K562 (cell line): Measurements from ENCODE around the gene AIG1. TPM values are rescaled to one million over a fixed set of nuclear protein-coding genes. Genes with fewer than 3 reads are reported as not detected.

Experiments
- C11orf30 ChIP-seq: fragments of 450-650 bp; IDR thresholded peaks from 2 replicates; pipeline ENCODE4 v1.6.1; 2016; ENCODE audit warnings: low read depth, mild to moderate bottlenecking
- FOXA1 ChIP-seq: fragments of 450-650 bp; IDR thresholded peaks from 2 replicates; pipeline ENCODE4 v1.6.1; 2016; ENCODE audit warnings: mild to moderate bottlenecking, borderline replicate concordance
- JUND ChIP-seq, 2 experiments: IDR thresholded peaks; 2 replicates in 1 of 2; 3 replicates in 1 of 2; pipeline ENCODE4 v1.6.1; 2011; ENCODE audit warnings: borderline replicate concordance in 2 of 2, low read depth in 2 of 2, low read length in 2 of 2, improper control_type of control experiment in 1 of 2, missing biosample characterization in 1 of 2, missing genetic modification characterization in 1 of 2, missing genetic modification reagents in 1 of 2
- MAFG ChIP-seq: fragments of 450-650 bp; conservative IDR thresholded peaks from 2 replicates; pipeline ENCODE4 v1.6.1; 2016; ENCODE audit warnings: missing genetic modification characterization, missing compliant biosample characterization
- NFE2 ChIP-seq: IDR thresholded peaks from 2 replicates; pipeline ENCODE4 v1.6.1; 2014; ENCODE audit warnings: antibody characterized with exemption, low read depth
- PKNOX1 ChIP-seq: fragments of 450-650 bp; IDR thresholded peaks from 2 replicates; pipeline ENCODE4 v1.6.1; 2016
- PPARD ChIP-seq: fragments of 250-450 bp; sonication (Bioruptor Pico); IDR thresholded peaks from 2 replicates; pipeline ENCODE4 v1.8.0; 2022; ENCODE audit warnings: inconsistent platforms, mild to moderate bottlenecking, moderate library complexity
- THRAP3 ChIP-seq: fragments of 450-650 bp; IDR thresholded peaks from 2 replicates; pipeline ENCODE4 v1.6.1; 2016; ENCODE audit warnings: mild to moderate bottlenecking, inconsistent platforms, borderline replicate concordance
- ZNF316 ChIP-seq: fragments of 450-650 bp; IDR thresholded peaks from 2 replicates; pipeline ENCODE4 v1.6.1; 2016
- ZNF79 ChIP-seq: fragments of 250-450 bp; sonication (Bioruptor Pico); IDR thresholded peaks from 2 replicates; pipeline ENCODE4 v1.4.0; 2020; ENCODE audit warnings: low read depth, mild to moderate bottlenecking, moderate library complexity
- polyA plus RNA-seq, 8 experiments: library from polyadenylated mRNA; depleted of rRNA in 4 of 8; stranded (reverse) in 5 of 8; unstranded in 3 of 8; fragments of >200 nt; fragmentation: Nextera tagmentation in 2 of 8; fragmentation: Illumina TruSeq in 1 of 8; extraction: Ambion mirVana in 2 of 8; extraction: Trizol in 1 of 8; gene quantifications; 2 replicates each; pipeline versions ENCODE4 v1.2.1 to v1.2.3, GENCODE V29; 2011 to 2014; ENCODE audit warnings: inconsistent platforms in 1 of 8, missing spikeins in 1 of 8
- total RNA-seq, 7 experiments: library from RNA; depleted of rRNA in 6 of 7; stranded (reverse); fragments of >200 nt in 6 of 7; fragmentation: Illumina TruSeq in 2 of 7; extraction: Trizol in 2 of 7; gene quantifications; 2 replicates each; pipeline versions ENCODE4 v1.2.1 to v1.2.3, GENCODE V29; 2011 to 2021; ENCODE audit warnings: low replicate concordance in 1 of 7
- TF ChIP-seq, protein P1 (sequence below): IDR thresholded peaks from 3 replicates; pipeline ENCODE4 v1.6.1; 2011; ENCODE audit warnings: borderline replicate concordance, mild to moderate bottlenecking; ENCODE audit not compliant: insufficient read length, insufficient read depth
- TF ChIP-seq, protein P2 (sequence below): fragments of 450-650 bp; IDR thresholded peaks from 2 replicates; pipeline ENCODE4 v1.7.0; 2016; ENCODE audit warnings: borderline replicate concordance

Gene AIG1
- total and polyA plus RNA-seq, 9 of the 15 experiments (the other 6 are each of a cell fraction or from before 2014, with no cell fraction given), result 74.8 to 333 (median 127) TPM

DNA sequence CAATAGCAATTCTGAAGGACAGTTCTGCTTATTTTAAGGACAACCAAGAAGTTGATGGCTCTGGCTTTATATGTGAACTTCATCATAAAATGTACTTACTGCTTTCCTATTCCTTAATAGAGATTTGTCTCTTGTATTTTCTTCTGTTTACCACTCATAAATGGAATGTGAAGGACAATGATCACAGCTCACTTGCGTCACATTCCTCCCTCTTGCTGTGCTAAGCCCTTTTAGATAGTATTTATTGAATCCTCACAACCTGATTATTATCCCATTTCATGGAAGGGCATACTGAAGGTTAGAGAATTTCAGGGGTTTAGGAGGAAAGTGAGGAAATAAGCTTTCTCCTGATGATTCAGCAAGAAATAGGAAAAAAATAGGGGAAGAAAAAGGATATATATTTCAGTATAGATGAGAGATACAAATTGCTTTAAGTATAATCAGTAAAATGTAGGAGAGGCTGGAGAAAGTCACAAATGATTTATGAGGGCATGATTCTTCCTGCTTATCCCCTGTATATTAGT is 132.9 kb downstream of the AIG1 start (continued):
- TF ChIP-seq, protein P1, sequence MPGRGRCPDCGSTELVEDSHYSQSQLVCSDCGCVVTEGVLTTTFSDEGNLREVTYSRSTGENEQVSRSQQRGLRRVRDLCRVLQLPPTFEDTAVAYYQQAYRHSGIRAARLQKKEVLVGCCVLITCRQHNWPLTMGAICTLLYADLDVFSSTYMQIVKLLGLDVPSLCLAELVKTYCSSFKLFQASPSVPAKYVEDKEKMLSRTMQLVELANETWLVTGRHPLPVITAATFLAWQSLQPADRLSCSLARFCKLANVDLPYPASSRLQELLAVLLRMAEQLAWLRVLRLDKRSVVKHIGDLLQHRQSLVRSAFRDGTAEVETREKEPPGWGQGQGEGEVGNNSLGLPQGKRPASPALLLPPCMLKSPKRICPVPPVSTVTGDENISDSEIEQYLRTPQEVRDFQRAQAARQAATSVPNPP, result no peak
- TF ChIP-seq ZNF316, result peak; percentile 55; the same call in 1 of the 2 replicates
- TF ChIP-seq, protein P2, sequence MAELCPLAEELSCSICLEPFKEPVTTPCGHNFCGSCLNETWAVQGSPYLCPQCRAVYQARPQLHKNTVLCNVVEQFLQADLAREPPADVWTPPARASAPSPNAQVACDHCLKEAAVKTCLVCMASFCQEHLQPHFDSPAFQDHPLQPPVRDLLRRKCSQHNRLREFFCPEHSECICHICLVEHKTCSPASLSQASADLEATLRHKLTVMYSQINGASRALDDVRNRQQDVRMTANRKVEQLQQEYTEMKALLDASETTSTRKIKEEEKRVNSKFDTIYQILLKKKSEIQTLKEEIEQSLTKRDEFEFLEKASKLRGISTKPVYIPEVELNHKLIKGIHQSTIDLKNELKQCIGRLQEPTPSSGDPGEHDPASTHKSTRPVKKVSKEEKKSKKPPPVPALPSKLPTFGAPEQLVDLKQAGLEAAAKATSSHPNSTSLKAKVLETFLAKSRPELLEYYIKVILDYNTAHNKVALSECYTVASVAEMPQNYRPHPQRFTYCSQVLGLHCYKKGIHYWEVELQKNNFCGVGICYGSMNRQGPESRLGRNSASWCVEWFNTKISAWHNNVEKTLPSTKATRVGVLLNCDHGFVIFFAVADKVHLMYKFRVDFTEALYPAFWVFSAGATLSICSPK, result no peak
- TF ChIP-seq PPARD (CRISPR knock-in tag), result no peak
- 0 out of 2 replicates have a peak, but pooled peaks have one; percentile 19 for TF ChIP-seq MAFG (tag)
- peak; percentile 34; the same call in 1 of the 2 replicates for TF ChIP-seq C11orf30
- TF ChIP-seq ZNF79 (CRISPR knock-in tag), result no peak
- no peak for TF ChIP-seq THRAP3
- TF ChIP-seq FOXA1, result no peak
- peak; percentile 22; the same call in 1 of the 2 replicates for TF ChIP-seq NFE2
- TF ChIP-seq JUND (IDR thresholded peaks at IDR 0.05; ENCODE audit: borderline replicate concordance, low read depth, low read length), result no peak
- no peak for TF ChIP-seq JUND (tag; IDR thresholded peaks at IDR 0.05; ENCODE audit: borderline replicate concordance, low read depth, low read length)
- peak; percentile 44; the same call in 1 of the 2 replicates for TF ChIP-seq PKNOX1
